CD4-positive, alpha-beta T cell (primary cell): ENCODE results near the gene BTBD8. TPM values are rescaled to one million over a fixed set of nuclear protein-coding genes. Genes with fewer than 3 reads are reported as not detected.

ENCODE experiments used
- ATAC-seq: fragments of 200-7000 bp; cut with Tn5 transposase; one replicate; pipeline ENCODE4 v1.10.0; 2022; ENCODE audit warnings: mild to moderate bottlenecking; ENCODE audit not compliant: poor library complexity
- CTCF ChIA-PET: fragments of 350-600 bp; sonication (Branson Sonifier 250); formaldehyde crosslinking; loops from one replicate; lab custom pipeline; 2021; ENCODE audit warnings: antibody characterized with exemption, inconsistent platforms; lab: Charles Lee
- POLR2A ChIA-PET: fragments of 350-600 bp; sonication (Branson Sonifier 250); formaldehyde crosslinking; loops from one replicate; lab custom pipeline; 2021; ENCODE audit warnings: antibody characterized with exemption, inconsistent platforms; lab: Charles Lee
- DNase-seq, 14 experiments: peaks; one replicate each; pipeline ENCODE4 v3.0.0-alpha.2; 2013 to 2020; ENCODE audit warnings: mixed read lengths in 2 of 14
- H3K27ac ChIP-seq, 2 donors: one replicate each; pipeline versions ENCODE4 v1.5.1 to v1.7.0; 2013; ENCODE audit warnings: low read length in 2 of 2, low read depth in 1 of 2, mild to moderate bottlenecking in 1 of 2
- H3K27me3 ChIP-seq, 2 experiments: 1 replicate in 1 of 2; 2 replicates in 1 of 2; pipeline versions ENCODE4 v1.6.1 to v1.7.0; 2013; ENCODE audit warnings: low read length in 2 of 2, control low read depth in 1 of 2, mild to moderate bottlenecking in 1 of 2, moderate library complexity in 1 of 2; ENCODE audit not compliant: insufficient read depth in 2 of 2, control insufficient read depth in 1 of 2
- H3K36me3 ChIP-seq: one replicate; pipeline ENCODE4 v1.6.1; 2013; ENCODE audit warnings: low read length, control low read depth; ENCODE audit not compliant: insufficient read depth
- H3K4me1 ChIP-seq: one replicate; pipeline ENCODE4 v1.6.1; 2013; ENCODE audit warnings: low read length, control low read depth; ENCODE audit not compliant: insufficient read depth
- H3K4me3 ChIP-seq: one replicate; pipeline ENCODE4 v1.5.1; 2013; ENCODE audit warnings: mild to moderate bottlenecking, low read length, moderate library complexity
- H3K9me3 ChIP-seq, 2 experiments: 1 replicate in 1 of 2; 2 replicates in 1 of 2; pipeline versions ENCODE4 v1.6.1 to v1.7.0; 2013; ENCODE audit warnings: low read length in 2 of 2, mild to moderate bottlenecking in 2 of 2, control low read depth in 1 of 2, moderate library complexity in 1 of 2; ENCODE audit not compliant: control insufficient read depth in 1 of 2, insufficient read depth in 1 of 2
- H3K27ac Mint-ChIP-seq: one replicate; pipeline ENCODE4 v1.8.0; 2020; ENCODE audit warnings: mixed read lengths
- H3K27me3 Mint-ChIP-seq: one replicate; pipeline ENCODE4 v1.8.0; 2021; ENCODE audit warnings: mixed read lengths
- H3K36me3 Mint-ChIP-seq: one replicate; pipeline ENCODE4 v1.8.0; 2021; ENCODE audit warnings: low read depth, mixed read lengths
- H3K4me1 Mint-ChIP-seq: one replicate; pipeline ENCODE4 v1.8.0; 2021; ENCODE audit warnings: low read depth, mixed read lengths
- H3K4me3 Mint-ChIP-seq: one replicate; pipeline ENCODE4 v1.8.0; 2020; ENCODE audit warnings: mild to moderate bottlenecking, mixed read lengths
- H3K9me3 Mint-ChIP-seq: one replicate; pipeline ENCODE4 v1.8.0; 2020; ENCODE audit warnings: mixed read lengths
- CTCF ChIP-seq: fragments of 200-600 bp; IDR thresholded peaks from one replicate; pipeline ENCODE4 v1.8.0; 2022; ENCODE audit warnings: antibody characterized with exemption, mild to moderate bottlenecking
- intact Hi-C, 2 experiments: fragments of 100-400 bp; cut with DNase I in 1 of 2; cut with micrococcal nuclease in 1 of 2; formaldehyde crosslinking; loops; one replicate each; pipeline versions ENCODE4 v1.15.1 to v1.9.0; 2023 to 2025; cut with DNase I, micrococcal nuclease
- total RNA-seq, 174 experiments: library from RNA in 2 of 174; stranded (reverse) in 2 of 174; gene quantifications; one replicate each; pipeline ENCODE4 v1.2.3 and lab custom pipeline; 2021 to 2026

BTBD8 gene
- total RNA-seq, 2 experiments from 2014 or later, result 1.8 to 2.8 TPM

GRCh38 chr1:92043621-92044020 lies 36.5 kb upstream of the BTBD8 start:
- ATAC-seq (no peak), DNase-seq (no peak)
- Mint-ChIP-seq H3K36me3 (no peaks in the 10 kb centered on the region), H3K4me3 (no peak overlapping the region), H3K27me3 (peaks cover 5% of the 10 kb centered on the region), H3K27ac (no peak overlapping the region), H3K4me1 (no peaks in the 10 kb centered on the region), H3K9me3 (no peaks in the 10 kb centered on the region)
- ChIA-PET CTCF (no interaction called here), POLR2A (no interaction called here)
- Histone ChIP-seq H3K36me3 (no peaks in the 10 kb centered on the region), H3K27ac (no peak overlapping the region), H3K27me3 (no peaks in the 10 kb centered on the region), H3K4me3 (no peak overlapping the region), H3K4me1 (no peaks in the 10 kb centered on the region), H3K9me3 (no peaks in the 10 kb centered on the region)
- TF ChIP-seq CTCF, result no peak
- intact Hi-C loops, result no loop called here

- Histone ChIP-seq H3K27ac (no peak overlapping the region), H3K4me1 (no peaks in the 10 kb centered on the region), H3K9me3 (no peaks in the 10 kb centered on the region), H3K27me3 (no peaks in the 10 kb centered on the region), H3K36me3 (no peaks in the 10 kb centered on the region), H3K4me3 (no peak overlapping the region)
- TF ChIP-seq CTCF, result no peak
- H3K4me3 Mint-ChIP-seq, result no peak overlapping the region
- no peak overlapping the region for H3K27ac Mint-ChIP-seq
- no peaks in the 10 kb centered on the region for H3K9me3 Mint-ChIP-seq
- CTCF ChIA-PET, result no interaction called here
- intact Hi-C loops, result no loop called here
- DNase-seq (no peak), ATAC-seq (no peak)
- no peaks in the 10 kb centered on the region for H3K36me3 Mint-ChIP-seq
- peaks cover 5% of the 10 kb centered on the region for H3K27me3 Mint-ChIP-seq
- POLR2A ChIA-PET, result no interaction called here
- H3K4me1 Mint-ChIP-seq, result no peaks in the 10 kb centered on the region
Measured at GRCh38 chr1:92045766-92046495, 34.2 kb upstream of the BTBD8 start.

GRCh38 chr1:92051948-92052347 lies 28.2 kb upstream of the BTBD8 start:
- ChIA-PET POLR2A (no interaction called here), CTCF (interaction anchor here (0.7 to 1.0 kb wide), 2 partner anchors 10 to 14 kb away, joined by 3 read pairs; no protein-coding TSS in a partner anchor)
- TF ChIP-seq CTCF, result no peak
- Mint-ChIP-seq H3K36me3 (no peaks in the 10 kb centered on the region), H3K4me3 (no peak overlapping the region), H3K4me1 (no peaks in the 10 kb centered on the region), H3K27ac (no peak overlapping the region), H3K27me3 (peaks cover under 1% of the 10 kb centered on the region), H3K9me3 (no peaks in the 10 kb centered on the region)
- ATAC-seq, result no peak
- H3K27ac ChIP-seq, result no peak overlapping the region
- H3K27me3 ChIP-seq, result no peaks in the 10 kb centered on the region
- H3K4me3 ChIP-seq, result no peak overlapping the region
- H3K36me3 ChIP-seq, result no peaks in the 10 kb centered on the region
- intact Hi-C loops, result no loop called here
- H3K9me3 ChIP-seq, result no peaks in the 10 kb centered on the region
- no peak for DNase-seq
- H3K4me1 ChIP-seq, result no peaks in the 10 kb centered on the region
